K562 (cell line): ENCODE measurements around the gene PCCA. TPM values are rescaled to one million over a fixed set of nuclear protein-coding genes. Genes with fewer than 3 reads are reported as not detected.

Experiments
- ESRRA ChIP-seq: fragments of 450-650 bp; IDR thresholded peaks from 2 replicates; pipeline ENCODE4 v1.6.1; 2014; ENCODE audit warnings: low read depth, mild to moderate bottlenecking, moderate library complexity, borderline replicate concordance
- FOXM1 ChIP-seq, 2 experiments: fragments of 450-650 bp in 1 of 2; sonication (generic) in 1 of 2; formaldehyde crosslinking in 1 of 2; IDR thresholded peaks; 2 replicates each; pipeline versions ENCODE4 v1.6.1 to v1.9.0; 2017 to 2022; ENCODE audit warnings: low read depth in 2 of 2, mild to moderate bottlenecking in 2 of 2, missing genetic modification reagents in 1 of 2, moderate library complexity in 1 of 2
- GATAD2A ChIP-seq: fragments of 450-650 bp; IDR thresholded peaks from 2 replicates; pipeline ENCODE4 v1.6.1; 2017
- HDAC1 ChIP-seq, 2 experiments: fragments of 450-650 bp; IDR thresholded peaks; 2 replicates each; pipeline ENCODE4 v1.6.1; 2016 to 2017; ENCODE audit warnings: inconsistent platforms in 1 of 2, mild to moderate bottlenecking in 1 of 2, moderate library complexity in 1 of 2
- HOXB6 ChIP-seq: fragments of 250-450 bp; sonication (Bioruptor Pico); IDR thresholded peaks from 2 replicates; pipeline ENCODE4 v1.5.1; 2022; ENCODE audit warnings: mild to moderate bottlenecking, borderline replicate concordance
- SP2 ChIP-seq: IDR thresholded peaks from 2 replicates; pipeline ENCODE4 v1.6.1; 2011; ENCODE audit warnings: mild to moderate bottlenecking, low read depth, low read length, moderate library complexity; ENCODE audit not compliant: poor library complexity, severe bottlenecking; ENCODE audit errors: extremely low read depth
- SREBF1 ChIP-seq: fragments of 150-350 bp; IDR thresholded peaks from 2 replicates; pipeline ENCODE4 v1.6.1; 2014; ENCODE audit warnings: antibody characterized with exemption, low read depth, low read length, borderline replicate concordance
- TRIM28 ChIP-seq: fragments of 450-650 bp; IDR thresholded peaks from 2 replicates; pipeline ENCODE4 v1.6.1; 2017
- ZNF316 ChIP-seq: fragments of 450-650 bp; IDR thresholded peaks from 2 replicates; pipeline ENCODE4 v1.6.1; 2016
- polyA plus RNA-seq, 8 experiments: library from polyadenylated mRNA; depleted of rRNA in 4 of 8; stranded (reverse) in 5 of 8; unstranded in 3 of 8; fragments of >200 nt; fragmentation: Nextera tagmentation in 2 of 8; fragmentation: Illumina TruSeq in 1 of 8; extraction: Ambion mirVana in 2 of 8; extraction: Trizol in 1 of 8; gene quantifications; 2 replicates each; pipeline versions ENCODE4 v1.2.1 to v1.2.3, GENCODE V29; 2011 to 2014; ENCODE audit warnings: inconsistent platforms in 1 of 8, missing spikeins in 1 of 8
- total RNA-seq, 7 experiments: library from RNA; depleted of rRNA in 6 of 7; stranded (reverse); fragments of >200 nt in 6 of 7; fragmentation: Illumina TruSeq in 2 of 7; extraction: Trizol in 2 of 7; gene quantifications; 2 replicates each; pipeline versions ENCODE4 v1.2.1 to v1.2.3, GENCODE V29; 2011 to 2021; ENCODE audit warnings: low replicate concordance in 1 of 7
- TF ChIP-seq, protein P1 (sequence below), 3 experiments: IDR thresholded peaks in 2 of 3; conservative IDR thresholded peaks in 1 of 3; 2 replicates each; pipeline ENCODE4 v1.5.1; 2011 to 2012; ENCODE audit warnings: low read length in 3 of 3, mild to moderate bottlenecking in 3 of 3, control low read depth in 2 of 3, improper control_type of control experiment in 1 of 3, inconsistent platforms in 1 of 3, low read depth in 1 of 3, mixed read lengths in 1 of 3, moderate library complexity in 1 of 3; ENCODE audit not compliant: insufficient read depth in 2 of 3
- TF ChIP-seq, protein P2 (sequence below): IDR thresholded peaks from 2 replicates; pipeline ENCODE4 v1.6.1; 2011; ENCODE audit not compliant: insufficient read length; ENCODE audit errors: extremely low read depth

PCCA gene
- total and polyA plus RNA-seq, 9 of the 15 experiments (the other 6 are each of a cell fraction or from before 2014, with no cell fraction given) = 5.2 to 14.1 (median 9.7) TPM

DNA sequence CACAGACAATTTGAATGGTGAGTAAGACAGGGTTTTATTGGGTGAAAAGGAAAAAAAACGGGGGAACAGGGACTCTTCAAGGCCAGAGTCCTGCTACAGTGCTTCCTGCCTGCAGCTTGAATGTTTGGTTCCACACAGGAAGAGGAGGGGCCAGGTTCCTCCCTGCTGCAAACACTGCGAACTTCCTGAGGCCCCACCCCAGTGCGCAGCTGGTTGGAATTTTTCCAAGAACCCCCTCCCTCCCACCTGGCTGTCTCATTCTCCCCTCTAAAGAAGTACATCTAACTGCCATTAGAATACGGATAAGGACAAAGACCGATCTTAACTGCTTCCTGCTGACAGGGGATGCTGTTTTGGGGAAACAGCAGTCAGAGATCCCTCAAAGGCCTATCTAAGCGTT, 314.8 kb downstream of the PCCA start (continued):
- TF ChIP-seq, protein P1, sequence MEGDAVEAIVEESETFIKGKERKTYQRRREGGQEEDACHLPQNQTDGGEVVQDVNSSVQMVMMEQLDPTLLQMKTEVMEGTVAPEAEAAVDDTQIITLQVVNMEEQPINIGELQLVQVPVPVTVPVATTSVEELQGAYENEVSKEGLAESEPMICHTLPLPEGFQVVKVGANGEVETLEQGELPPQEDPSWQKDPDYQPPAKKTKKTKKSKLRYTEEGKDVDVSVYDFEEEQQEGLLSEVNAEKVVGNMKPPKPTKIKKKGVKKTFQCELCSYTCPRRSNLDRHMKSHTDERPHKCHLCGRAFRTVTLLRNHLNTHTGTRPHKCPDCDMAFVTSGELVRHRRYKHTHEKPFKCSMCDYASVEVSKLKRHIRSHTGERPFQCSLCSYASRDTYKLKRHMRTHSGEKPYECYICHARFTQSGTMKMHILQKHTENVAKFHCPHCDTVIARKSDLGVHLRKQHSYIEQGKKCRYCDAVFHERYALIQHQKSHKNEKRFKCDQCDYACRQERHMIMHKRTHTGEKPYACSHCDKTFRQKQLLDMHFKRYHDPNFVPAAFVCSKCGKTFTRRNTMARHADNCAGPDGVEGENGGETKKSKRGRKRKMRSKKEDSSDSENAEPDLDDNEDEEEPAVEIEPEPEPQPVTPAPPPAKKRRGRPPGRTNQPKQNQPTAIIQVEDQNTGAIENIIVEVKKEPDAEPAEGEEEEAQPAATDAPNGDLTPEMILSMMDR (IDR thresholded peaks at IDR 0.05 in 2 of 3, conservative IDR thresholded peaks at IDR 0.05 in 1 of 3; ENCODE audit: insufficient read depth in 2 of 3, low read depth in 1 of 3, low read length in 3 of 3) = no peak
- TF ChIP-seq ZNF316 (no peak), SREBF1 (no peak), FOXM1 (IDR thresholded peaks at IDR 0.05; ENCODE audit: low read depth) (no peak), FOXM1 (CRISPR knock-in tag; IDR thresholded peaks at IDR 0.05; ENCODE audit: low read depth) (no peak), HDAC1 (IDR thresholded peaks at IDR 0.05) (no peak), GATAD2A (no peak), HOXB6 (CRISPR knock-in tag) (no peak), ESRRA (no peak), TRIM28 (no peak), SP2 (no peak)
- TF ChIP-seq, protein P2, sequence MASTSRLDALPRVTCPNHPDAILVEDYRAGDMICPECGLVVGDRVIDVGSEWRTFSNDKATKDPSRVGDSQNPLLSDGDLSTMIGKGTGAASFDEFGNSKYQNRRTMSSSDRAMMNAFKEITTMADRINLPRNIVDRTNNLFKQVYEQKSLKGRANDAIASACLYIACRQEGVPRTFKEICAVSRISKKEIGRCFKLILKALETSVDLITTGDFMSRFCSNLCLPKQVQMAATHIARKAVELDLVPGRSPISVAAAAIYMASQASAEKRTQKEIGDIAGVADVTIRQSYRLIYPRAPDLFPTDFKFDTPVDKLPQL = no peak
